HG02885 (cell line): Measurements from ENCODE around the gene HCFC1R1.
"Not testable (repeated sequence)": the region's sequence is repeated elsewhere in the genome, so short reads cannot be mapped to it uniquely, and the experiment has no call there.

Experiments used
- ATAC-seq: cut with Tn5 transposase; IDR thresholded peaks from one replicate; pipeline ENCODE4 v1.9.1; 2021; ENCODE audit warnings: mild to moderate bottlenecking; ENCODE audit not compliant: unreplicated experiment, poor library complexity

The HCFC1R1 gene

GRCh38 chr16:3023669-3024478 is at the start of gene HCFC1R1, which contains the start of gene THOC6:
TSS of gene HCFC1R1 (minus strand) at chr16:3023942. CDS start at chr16:3023941, 1 bp downstream.
TSS of gene THOC6 (plus strand) at chr16:3024035. CDS start at chr16:3024327, 292 bp downstream.
- ATAC-seq = peak; percentile 80

GRCh38 chr16:3073448-3073847 is 49.7 kb upstream of the HCFC1R1 start:
- ATAC-seq = no peak

GRCh38 chr16:3072576-3073263 is 49.0 kb upstream of the HCFC1R1 start:
- not testable (repeated sequence) for ATAC-seq

- ATAC-seq = not testable (repeated sequence)
Observed at GRCh38 chr16:3072148-3072547, 48.4 kb upstream of the HCFC1R1 start.

- no peak for ATAC-seq
Observed at GRCh38 chr16:3071655-3072054, 47.9 kb upstream of the HCFC1R1 start.

GRCh38 chr16:3070608-3071111 is 46.9 kb upstream of the HCFC1R1 start:
- ATAC-seq = no peak

- ATAC-seq = not testable (repeated sequence)
Observed at GRCh38 chr16:3069146-3069545, 45.4 kb upstream of the HCFC1R1 start.

GRCh38 chr16:3068487-3068886 is 44.7 kb upstream of the HCFC1R1 start:
- no peak for ATAC-seq

GRCh38 chr16:3066440-3066748 is 42.7 kb upstream of the HCFC1R1 start:
- no peak for ATAC-seq

GRCh38 chr16:3065742-3066439 is 42.1 kb upstream of the HCFC1R1 start:
- no peak for ATAC-seq

GRCh38 chr16:3065069-3065741 is 41.5 kb upstream of the HCFC1R1 start, which contains the start of gene IL32:
TSS of gene IL32 (plus strand) at chr16:3065640. CDS start at chr16:3065812, 172 bp downstream.
- no peak for ATAC-seq

GRCh38 chr16:3063625-3064386 is 40.1 kb upstream of the HCFC1R1 start:
- no peak for ATAC-seq

- no peak for ATAC-seq
Observed at GRCh38 chr16:3062553-3062952, 38.8 kb upstream of the HCFC1R1 start.

GRCh38 chr16:3060339-3061127 is 36.8 kb upstream of the HCFC1R1 start:
- ATAC-seq = no peak

- ATAC-seq = no peak
Observed at GRCh38 chr16:3059723-3060242, 36.0 kb upstream of the HCFC1R1 start.

GRCh38 chr16:3059041-3059722 is 35.4 kb upstream of the HCFC1R1 start:
- peak; percentile 88 for ATAC-seq

- ATAC-seq = peak; percentile 26
Observed at GRCh38 chr16:3058139-3059030, 34.6 kb upstream of the HCFC1R1 start.
